ENCODE measurements around the gene SARS2. TPM values are rescaled to one million over a fixed set of nuclear protein-coding genes. Genes with fewer than 3 reads are reported as not detected.

SARS2 gene
- total RNA-seq, 1 donor from 2014 or later, result 1.4 TPM

DNA sequence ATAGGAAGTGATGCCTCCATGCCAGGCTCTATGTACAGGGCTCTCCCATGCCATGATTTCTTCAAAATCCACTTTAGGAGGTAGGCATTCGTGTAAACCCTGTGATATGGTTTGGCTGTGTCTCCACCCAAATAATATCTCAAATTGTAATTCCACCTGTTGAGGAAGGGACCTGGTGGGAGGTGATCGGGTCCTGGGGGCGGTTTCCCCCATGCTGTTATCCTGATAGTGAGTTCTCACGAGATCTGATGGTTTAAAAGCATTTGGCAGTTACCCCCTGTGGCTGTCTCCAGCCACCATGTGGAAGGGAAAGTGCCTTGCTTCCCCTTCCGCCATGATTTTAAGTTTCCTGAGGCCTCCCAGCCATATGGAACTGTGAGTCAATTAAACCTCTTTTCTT, 8.1 kb downstream of the SARS2 start:
- TF ChIP-seq, protein P1, sequence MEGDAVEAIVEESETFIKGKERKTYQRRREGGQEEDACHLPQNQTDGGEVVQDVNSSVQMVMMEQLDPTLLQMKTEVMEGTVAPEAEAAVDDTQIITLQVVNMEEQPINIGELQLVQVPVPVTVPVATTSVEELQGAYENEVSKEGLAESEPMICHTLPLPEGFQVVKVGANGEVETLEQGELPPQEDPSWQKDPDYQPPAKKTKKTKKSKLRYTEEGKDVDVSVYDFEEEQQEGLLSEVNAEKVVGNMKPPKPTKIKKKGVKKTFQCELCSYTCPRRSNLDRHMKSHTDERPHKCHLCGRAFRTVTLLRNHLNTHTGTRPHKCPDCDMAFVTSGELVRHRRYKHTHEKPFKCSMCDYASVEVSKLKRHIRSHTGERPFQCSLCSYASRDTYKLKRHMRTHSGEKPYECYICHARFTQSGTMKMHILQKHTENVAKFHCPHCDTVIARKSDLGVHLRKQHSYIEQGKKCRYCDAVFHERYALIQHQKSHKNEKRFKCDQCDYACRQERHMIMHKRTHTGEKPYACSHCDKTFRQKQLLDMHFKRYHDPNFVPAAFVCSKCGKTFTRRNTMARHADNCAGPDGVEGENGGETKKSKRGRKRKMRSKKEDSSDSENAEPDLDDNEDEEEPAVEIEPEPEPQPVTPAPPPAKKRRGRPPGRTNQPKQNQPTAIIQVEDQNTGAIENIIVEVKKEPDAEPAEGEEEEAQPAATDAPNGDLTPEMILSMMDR (IDR thresholded peaks at IDR 0.05), result no peak
- no peak for DNase-seq (ENCODE audit: low spot score in 2 of 2)

DNA sequence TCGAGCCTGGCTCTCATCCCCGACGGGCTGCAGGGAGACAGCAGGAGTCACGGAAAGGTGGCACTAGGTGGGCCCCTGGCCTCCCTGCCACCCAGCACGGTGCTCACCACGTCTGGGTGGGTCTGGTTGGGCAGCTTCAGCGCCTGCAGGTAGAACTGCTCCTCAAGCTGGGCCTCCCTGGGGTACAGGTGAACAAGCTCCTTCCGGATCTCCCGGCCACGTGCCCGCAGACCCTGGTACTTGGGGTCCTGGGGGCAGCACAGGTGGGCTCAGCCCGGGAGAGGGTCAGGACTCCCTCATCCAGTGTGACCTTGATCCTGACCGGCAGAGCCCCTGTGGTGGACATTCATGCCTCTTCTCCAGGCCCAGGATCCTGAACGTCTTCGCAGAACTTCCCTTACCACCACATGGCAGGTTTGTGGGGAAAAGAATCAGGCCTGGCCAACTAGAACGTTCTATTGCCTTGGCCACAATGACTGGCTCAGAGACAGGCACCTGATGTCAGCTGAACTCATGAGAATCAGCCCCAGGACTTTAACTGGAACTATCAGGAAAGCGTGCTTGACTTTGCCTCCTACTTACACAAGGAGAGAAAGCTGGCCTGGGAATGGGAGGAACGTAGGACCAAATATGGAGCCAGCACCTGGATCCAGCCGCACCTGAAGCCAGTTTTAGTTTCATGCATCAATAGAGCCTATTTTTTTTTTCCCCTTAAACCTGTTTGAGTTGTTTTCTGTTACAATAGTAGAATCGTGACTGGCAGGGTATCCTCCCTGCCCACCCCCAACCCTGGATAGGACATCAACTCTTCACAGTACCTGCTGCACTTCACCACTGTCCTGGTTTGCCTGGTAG, 8.9 kb downstream of the SARS2 start:
- Histone ChIP-seq H3K4me1 (no peaks in the 10 kb centered on the region), H3K27ac (no peak overlapping the region), H3K27me3 (no peaks in the 10 kb centered on the region), H3K4me3 (no peak overlapping the region), H3K9me3 (no peaks in the 10 kb centered on the region), H3K36me3 (peaks cover 14 to 19% of the 10 kb centered on the region in 2 donors)
- intact Hi-C loops (cut with DNase I), result no loop called here
- TF ChIP-seq, protein P1 (IDR thresholded peaks at IDR 0.05), result no peak
- no peak for DNase-seq (ENCODE audit: low spot score in 2 of 2)

More for the DNA sequence above, 8.1 kb downstream of the SARS2 start:
- Histone ChIP-seq H3K27me3 (no peaks in the 10 kb centered on the region), H3K27ac (no peak overlapping the region), H3K36me3 (peaks cover 14 to 19% of the 10 kb centered on the region in 2 donors), H3K9me3 (no peaks in the 10 kb centered on the region), H3K4me3 (no peak overlapping the region), H3K4me1 (no peaks in the 10 kb centered on the region)
- intact Hi-C loops (cut with DNase I), result no loop called here

DNA sequence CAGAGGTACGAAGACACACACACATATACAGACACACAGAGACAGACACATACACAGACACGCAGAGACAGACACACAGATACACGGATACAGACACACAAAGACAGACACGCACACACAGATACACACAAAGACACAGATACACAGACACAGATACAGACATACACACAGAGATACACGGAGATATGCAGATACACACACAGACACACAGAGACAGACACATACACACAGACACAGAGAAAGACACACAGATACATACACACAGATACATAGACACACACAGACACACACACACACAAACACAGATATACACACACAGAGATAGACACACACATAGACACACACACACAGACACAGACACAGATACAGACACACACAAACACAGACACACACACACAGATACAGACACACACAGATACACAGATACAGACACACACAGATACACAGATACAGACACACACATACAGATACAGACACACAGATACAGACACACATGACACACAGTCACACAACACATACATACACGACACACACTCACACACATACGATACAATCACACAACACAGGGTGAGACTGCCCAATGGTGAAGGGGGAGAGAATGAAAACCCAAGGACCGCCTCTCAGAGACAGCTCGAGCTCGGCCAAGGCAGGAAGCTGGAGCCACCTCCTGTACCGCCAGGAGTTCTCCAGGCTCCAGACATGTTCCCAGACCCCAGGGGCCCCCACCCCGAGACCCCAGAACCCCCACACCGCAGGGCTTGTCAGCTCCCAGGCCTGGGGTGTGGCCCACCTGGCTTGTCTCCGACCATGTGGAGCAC, 9.8 kb downstream of the SARS2 start:
- intact Hi-C loops (cut with DNase I), result no loop called here
- H3K4me3 ChIP-seq, result no peak overlapping the region
- H3K27me3 ChIP-seq, result no peaks in the 10 kb centered on the region
- H3K36me3 ChIP-seq, result peaks cover 11 to 19% of the 10 kb centered on the region in 2 donors
- TF ChIP-seq, protein P1 (IDR thresholded peaks at IDR 0.05), result no peak
- H3K27ac ChIP-seq, result no peak overlapping the region
- H3K9me3 ChIP-seq, result no peaks in the 10 kb centered on the region
- no peak for DNase-seq (ENCODE audit: low spot score in 2 of 2)
- no peaks in the 10 kb centered on the region for H3K4me1 ChIP-seq

DNA sequence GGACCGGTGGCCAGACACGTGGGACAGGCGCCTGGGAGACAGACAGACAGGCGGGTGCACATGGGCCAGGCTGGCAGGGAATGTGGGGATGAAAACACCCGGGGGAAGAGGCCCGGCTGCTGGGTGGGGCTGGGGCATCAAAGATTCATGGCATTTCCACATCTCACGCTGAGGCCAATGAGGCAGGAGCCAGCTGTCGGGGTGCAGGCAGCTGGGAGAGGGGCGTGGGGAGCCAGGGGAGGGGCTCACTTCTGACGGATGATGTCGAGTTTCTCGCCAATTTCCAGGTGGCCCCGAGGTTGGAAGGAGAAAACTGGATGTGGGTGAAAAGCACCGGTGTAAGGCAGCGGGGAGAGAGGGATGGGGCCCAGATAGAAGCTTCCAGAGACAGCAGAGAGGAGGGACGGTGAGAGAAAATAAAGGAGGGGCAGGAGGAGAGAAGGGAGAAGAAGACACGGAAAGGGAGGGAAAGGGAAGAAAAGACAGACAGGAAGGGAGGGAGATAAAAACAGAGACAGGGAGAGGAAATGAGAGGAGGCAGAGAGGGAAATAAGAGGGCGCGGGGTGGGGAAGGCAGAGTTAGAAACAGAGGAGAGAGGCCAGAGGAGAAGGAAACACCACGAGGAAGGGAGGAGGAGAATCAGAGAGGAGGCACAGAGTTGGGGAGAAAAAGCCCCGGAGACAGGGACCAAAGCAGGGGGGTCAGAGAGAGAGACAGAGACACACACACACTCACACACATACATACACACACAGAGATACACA, 10.5 kb downstream of the SARS2 start:
- Histone ChIP-seq H3K36me3 (peaks cover 11 to 17% of the 10 kb centered on the region in 2 donors), H3K27me3 (no peaks in the 10 kb centered on the region), H3K9me3 (no peaks in the 10 kb centered on the region), H3K4me3 (no peak overlapping the region), H3K27ac (no peak overlapping the region), H3K4me1 (no peaks in the 10 kb centered on the region)
- TF ChIP-seq, protein P1 (IDR thresholded peaks at IDR 0.05), result no peak
- no peak for DNase-seq (ENCODE audit: low spot score in 2 of 2)
- intact Hi-C loops (cut with DNase I), result no loop called here

DNA sequence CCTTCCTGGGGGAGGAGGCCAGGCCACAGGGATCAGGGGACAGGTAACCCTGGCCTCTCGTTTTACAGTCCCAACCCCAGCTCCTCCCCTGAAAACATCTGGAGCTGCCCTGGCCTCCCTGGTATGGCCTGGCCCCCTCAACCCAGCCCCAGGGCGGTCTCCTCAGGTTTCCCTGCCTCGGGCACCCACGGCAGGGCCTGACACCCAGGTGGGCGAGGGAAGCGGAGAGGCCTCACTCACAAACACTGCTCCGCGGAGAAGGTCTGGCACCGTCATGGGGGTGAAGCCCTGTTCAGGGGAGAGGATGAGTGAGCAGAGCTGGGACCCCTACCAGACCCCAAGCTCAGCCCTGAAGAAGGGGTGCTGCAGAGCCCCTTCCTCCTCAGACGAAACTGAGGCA, 12.0 kb downstream of the SARS2 start:
- H3K9me3 ChIP-seq, result no peaks in the 10 kb centered on the region
- TF ChIP-seq, protein P1 (IDR thresholded peaks at IDR 0.05), result no peak
- intact Hi-C loops (cut with DNase I), result no loop called here
- H3K27ac ChIP-seq, result no peak overlapping the region
- no peak for DNase-seq (ENCODE audit: low spot score in 2 of 2)
- H3K36me3 ChIP-seq, result peaks cover 3 to 6% of the 10 kb centered on the region in 2 donors
- H3K4me1 ChIP-seq, result no peaks in the 10 kb centered on the region
- no peaks in the 10 kb centered on the region for H3K27me3 ChIP-seq
- H3K4me3 ChIP-seq, result no peak overlapping the region
